DMS53 (cell line): ENCODE data around the gene CABP4.

Experiments
- DNase-seq: peaks from one replicate; lab custom pipeline; 2025; lab: John Stamatoyannopoulos, UW

CABP4 gene

DNA sequence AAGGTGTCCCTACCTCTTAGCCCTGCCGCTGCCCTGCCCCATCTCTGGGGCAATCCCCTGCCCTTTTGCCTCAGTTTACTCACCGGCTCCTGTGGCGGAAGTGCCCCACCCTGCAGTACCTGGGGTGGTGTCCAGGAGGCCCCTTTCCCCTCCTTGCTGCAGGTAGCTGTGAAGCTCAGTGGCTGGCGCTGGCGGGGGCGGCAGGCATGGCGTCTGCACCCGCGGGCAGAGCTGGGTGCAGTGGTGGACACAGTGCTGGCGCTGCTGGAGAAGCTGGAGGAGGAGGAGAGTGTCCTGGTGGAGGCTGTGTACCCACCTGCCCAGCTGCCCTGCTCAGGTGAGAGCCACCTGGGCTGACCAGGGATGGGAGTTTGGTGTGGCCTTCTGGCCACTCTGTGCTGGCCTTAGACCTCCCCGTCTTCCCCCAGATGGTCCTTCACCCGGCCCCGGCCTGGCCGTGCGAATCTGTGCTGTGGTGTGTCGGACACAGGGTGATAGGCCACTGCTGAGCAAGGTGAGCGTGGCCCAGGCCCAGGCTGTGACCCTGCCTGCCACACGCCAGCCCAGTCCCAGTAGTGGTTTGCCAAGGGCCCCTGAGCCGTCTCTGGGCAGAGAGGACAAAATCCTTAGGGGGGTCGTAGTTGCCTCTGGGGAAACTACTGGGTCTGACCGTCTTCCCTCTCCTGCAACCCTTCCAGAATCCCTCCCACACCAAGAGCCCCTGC lies 35.7 kb upstream of the CABP4 start:
- DNase-seq: no peak

DNA sequence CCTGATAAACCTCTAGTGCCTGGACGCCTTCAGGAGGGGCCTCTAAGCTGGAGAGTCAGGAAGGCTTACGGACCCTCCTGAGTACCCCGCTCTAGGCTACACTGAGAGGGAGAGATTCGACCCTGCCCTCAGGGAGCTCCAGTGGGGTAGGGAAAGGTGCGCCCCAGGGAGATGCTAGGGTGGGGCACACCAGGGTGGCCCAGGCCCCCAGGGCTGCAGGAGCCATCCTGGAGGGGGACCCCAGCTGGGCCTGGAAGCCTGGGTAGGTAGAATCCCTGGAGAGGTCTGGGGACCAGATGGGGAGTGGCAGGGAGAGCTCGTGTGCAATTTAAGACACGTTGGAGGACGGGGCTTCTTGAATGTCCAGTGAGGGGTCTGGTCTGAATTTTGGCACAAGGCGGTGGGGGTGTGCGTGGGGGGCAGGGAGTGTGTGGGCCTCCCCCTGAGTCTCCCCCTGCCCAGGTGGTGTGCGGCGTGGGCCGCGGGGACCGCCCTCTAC lies 35.0 kb upstream of the CABP4 start:
- no peak for DNase-seq

DNA sequence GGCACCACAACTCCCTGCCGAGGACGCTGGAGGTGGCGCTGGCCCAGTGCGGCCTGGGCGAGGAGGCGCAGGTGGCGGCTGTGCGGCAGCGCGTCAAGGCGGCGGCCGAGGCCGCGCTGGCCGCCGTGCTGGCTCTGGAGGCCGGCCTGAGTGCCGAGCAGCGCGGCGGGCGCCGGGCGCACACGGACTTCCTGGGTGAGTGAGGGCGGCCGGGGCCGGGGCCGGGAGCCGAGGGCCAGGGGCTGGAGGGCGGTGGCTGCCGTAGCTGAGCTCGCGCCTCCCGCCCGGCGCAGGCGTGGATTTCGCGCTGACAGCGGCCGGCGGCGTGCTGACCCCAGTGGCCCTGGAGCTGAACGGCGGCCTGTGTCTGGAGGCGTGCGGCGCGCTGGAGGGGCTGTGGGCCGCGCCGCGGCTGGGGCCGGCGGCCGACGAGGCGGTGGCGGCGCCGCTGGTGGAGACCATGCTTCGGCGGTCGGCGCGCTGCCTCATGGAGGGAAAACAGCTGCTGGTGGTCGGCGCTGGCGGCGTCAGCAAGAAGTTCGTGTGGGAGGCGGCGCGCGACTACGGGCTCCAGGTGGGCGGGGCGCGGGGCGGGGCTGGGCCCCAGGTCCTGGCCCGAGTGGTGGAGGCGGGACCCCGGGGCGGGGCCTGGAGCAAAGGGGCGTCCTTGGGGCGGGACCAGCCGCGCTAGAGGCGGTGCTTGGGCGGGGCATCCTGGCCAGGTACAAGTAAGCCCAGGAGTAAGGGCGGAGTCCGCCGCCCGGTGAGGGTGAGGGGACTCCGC lies 34.3 kb upstream of the CABP4 start:
- DNase-seq: peak; percentile 98

DNA sequence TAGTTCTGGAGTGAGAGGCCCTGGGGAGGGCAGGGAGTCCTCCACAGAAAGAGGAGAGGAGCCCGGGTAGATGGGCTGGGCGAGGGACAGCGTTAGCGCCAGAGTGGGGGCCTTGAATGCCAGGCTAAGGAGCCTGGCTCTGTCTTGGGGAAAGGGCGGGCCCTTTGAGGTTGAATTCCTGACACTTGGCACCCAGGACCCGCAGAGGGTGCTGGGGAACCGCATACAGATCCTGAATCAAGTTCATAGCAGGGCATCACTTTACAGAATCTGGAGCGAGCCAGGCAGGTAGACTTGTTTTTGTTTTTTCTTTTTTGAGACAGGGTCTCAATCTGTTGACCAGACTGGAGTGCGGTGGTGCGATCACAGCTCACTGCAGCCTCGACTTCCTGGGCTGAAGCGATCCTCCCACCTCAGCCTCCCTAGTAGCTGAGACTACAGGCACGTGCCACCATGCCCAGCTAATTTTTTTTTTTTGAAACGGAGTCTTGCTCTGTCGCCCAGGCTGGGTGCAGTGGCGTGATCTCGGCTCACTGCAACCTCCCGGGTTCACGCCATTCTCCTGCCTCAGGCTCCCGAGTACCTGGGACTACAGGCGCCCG lies 33.6 kb upstream of the CABP4 start:
- no peak for DNase-seq

DNA sequence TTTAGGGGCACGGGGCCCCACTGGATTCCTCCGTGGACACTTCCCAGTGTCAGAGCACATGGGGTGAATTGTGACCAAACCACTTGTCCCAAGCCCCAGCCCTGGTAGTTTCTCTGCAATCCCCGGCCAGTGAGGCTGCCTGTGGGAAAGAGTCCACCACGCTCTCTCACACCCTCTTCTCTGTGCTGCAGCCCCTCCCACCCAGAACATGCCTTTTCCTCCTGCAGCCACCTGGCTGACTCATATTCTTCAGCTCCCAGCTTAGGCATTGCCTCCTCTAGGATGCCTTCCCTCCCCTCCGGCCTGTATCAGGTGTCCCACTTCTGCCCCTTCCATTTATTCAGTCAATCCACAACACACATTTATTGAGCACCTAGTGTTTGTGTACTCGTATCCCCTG lies 32.3 kb upstream of the CABP4 start:
- DNase-seq: peak; percentile 62

DNA sequence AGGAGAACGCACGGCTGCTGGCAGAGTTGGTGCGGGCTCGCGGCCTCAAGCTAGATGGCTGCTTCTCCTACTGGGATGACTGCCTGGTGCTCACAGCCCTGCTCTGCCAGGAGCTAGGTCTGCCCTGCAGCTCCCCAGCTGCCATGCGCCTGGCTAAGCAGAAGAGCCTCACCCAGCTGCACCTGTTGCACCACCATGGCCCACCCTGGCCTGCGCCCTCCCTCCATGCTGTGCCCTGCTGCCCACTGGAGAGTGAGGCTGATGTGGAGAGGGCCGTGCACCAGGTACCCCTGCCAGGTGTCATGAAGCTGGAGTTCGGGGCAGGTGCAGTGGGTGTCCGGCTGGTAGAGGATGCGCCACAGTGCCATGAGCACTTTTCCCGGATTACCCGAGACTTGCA lies 31.7 kb upstream of the CABP4 start:
- no peak for DNase-seq

DNA sequence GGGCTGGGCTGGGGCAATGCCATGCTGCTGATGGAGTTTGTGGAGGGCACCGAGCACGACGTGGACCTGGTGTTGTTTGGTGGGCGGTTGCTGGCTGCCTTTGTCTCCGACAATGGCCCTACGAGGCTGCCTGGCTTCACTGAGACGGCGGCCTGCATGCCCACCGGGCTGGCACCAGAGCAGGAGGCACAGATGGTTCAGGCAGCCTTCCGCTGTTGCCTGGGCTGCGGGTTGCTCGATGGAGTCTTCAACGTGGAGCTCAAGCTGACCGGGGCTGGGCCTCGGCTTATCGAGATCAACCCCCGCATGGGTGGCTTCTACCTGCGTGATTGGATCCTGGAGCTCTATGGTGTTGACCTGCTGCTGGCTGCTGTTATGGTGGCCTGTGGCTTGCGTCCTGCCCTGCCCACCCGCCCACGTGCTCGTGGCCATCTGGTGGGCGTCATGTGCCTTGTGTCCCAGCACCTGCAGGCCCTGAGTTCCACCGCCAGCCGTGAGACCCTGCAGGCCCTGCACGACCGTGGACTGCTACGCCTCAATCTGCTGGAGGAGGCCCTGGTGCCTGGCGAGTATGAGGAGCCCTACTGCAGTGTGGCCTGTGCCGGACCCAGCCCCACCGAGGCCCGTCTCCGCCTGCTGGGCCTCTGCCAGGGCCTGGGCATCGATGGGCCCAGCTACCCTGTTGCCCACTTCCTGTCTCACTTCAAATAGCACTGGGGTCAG lies 31.1 kb upstream of the CABP4 start:
- no peak for DNase-seq

DNA sequence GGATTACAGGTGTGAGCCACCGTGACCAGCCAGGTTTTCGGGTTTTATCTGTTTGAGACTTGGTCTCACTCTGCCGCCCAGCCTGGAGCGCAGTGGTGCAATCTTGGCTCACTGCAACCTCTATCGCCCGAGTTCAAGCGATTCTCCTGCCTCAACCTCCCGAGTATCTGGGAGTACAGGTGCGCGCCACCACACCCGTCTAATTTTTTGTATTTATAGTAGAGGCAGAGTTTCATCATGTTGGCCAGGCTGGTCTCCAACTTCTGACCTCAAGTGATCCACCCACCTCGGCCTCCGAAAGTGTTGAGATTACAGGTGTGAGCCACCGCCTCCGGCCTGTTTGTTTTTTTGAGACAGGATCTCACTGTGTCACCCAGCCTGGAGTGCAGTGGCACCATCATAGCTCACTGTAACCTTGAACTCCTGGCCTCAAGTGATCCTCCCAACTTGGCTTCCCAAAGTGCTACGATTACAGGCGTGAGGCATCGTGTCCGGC lies 27.7 kb upstream of the CABP4 start:
- DNase-seq: peak; percentile 67

DNA sequence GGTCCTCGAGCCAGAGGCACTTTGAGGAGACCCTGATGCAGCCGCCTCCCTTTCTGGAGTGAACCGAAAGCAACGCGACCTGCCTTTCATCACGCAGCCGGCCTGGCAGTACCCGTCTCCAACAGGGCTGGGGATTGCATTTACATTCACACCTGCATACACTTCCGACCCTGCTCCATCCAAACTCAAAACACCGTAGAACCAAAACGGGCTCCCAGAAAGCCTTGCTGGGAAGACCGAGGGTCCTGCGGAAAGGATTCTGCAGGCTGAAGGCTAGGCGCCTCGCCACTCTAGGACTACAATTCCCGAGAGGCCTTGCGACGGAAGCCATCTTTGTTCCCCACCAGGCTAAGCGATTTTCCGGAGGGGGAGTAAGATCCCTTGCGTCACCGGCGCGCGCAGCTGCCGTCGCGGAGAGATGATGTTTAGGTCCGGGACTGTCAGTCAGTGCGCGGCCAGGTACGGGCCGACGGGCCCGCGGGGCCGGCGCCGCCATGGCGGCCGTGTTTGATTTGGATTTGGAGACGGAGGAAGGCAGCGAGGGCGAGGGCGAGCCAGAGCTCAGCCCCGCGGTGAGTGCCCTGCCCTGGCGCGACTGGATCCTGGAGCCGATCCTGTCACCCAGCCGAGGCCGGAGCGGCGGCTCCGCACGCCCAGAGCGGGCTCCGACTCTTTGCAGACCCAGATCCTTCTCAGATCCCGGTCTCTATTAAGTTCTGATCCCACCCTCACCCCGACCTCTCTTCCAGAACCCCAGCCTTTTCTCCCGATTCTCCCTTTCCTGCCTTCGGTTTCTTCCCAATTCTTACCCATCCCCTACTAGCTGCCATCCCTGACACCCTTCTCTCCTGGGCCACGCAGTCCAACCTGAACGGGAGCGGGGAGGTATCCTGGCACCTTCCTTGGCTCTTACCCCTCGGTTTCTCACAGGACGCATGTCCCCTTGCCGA lies 26.8 kb upstream of the CABP4 start, which contains the start of gene RPS6KB2:
RPS6KB2 (plus strand) TSS at position 443 of the 950 bp plus-strand sequence; CDS start at position 495, 52 bp downstream.
- peak; percentile 99 for DNase-seq

DNA sequence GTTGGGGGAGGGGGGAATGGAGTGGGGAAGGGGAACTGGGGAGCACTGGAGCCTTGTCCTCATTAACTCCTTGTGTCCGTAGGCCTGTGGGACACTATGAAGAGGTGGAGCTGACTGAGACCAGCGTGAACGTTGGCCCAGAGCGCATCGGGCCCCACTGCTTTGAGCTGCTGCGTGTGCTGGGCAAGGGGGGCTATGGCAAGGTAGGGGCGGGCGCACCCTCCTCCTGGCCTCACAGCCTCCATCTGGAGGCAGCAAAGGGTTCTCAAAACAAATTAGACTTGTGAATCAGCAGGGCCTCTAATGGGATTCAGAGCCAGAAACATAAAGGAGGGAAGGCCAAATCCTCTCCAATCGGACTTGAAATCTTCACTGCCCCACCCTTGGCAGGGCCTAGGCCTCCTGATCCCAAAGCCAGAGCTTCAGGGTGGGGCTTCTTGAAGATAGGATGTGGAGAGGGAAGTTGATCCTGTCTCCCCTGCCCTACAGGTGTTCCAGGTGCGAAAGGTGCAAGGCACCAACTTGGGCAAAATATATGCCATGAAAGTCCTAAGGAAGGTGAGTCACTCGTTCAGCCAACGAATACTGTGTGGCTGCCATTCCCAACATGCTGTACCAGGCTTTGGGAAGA lies 26.0 kb upstream of the CABP4 start:
- no peak for DNase-seq

DNA sequence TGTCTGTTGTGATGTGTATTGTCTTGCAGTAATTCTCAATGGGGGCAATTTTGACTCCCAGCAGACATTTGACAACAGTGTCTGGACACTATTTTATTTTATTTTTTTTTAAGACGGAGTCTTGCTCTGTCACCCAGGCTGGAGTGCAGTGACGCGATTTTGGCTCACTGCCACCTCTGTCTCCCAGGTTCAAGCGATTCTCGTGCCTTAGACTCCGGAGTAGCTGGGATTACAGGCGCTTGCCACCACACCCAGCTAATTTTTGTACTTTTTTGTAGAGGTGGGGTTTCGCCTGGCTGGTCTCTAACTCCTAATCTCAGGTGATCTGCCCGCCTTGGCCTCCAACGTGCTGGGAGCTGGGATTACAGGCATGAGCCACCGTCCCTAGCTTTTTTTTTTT lies 25.4 kb upstream of the CABP4 start:
- DNase-seq: no peak

DNA sequence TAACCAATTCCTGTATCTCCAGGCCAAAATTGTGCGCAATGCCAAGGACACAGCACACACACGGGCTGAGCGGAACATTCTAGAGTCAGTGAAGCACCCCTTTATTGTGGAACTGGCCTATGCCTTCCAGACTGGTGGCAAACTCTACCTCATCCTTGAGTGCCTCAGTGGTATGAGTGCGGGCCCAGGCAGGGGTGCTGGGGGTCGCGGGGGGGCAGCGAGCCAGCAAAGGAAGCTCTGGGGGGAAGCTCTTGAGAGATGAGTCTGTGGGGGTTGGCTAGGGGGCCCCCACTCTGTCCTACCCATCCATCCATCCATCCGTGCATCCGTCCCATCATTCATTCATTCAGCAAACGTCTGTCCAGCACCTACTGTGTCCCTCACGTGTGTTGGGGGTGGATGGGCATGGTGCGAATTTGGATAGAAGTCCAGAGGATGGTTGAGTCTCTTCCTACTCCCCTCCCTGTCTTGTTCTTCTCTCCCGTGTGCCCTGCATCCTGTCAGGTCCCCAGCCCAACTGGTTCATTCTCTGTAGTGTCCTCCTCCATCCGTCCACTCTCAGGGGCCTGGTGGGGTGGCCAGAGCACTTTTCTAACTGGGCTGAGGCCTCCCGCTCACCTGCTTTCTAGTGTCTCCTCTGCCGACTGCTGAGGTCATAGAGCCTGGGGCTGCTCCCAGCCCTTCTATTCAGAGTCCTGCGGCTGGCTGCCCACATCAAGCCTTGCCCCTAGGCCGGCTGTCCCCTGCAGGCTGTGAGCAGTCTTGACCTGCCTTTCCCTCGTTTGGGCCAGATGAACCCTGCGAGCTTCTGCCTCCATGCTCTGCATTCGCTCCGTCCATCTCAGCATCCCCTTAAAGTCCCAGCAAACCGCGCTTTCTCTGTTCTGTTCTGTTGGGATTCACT lies 23.6 kb upstream of the CABP4 start:
- DNase-seq: no peak

DNA sequence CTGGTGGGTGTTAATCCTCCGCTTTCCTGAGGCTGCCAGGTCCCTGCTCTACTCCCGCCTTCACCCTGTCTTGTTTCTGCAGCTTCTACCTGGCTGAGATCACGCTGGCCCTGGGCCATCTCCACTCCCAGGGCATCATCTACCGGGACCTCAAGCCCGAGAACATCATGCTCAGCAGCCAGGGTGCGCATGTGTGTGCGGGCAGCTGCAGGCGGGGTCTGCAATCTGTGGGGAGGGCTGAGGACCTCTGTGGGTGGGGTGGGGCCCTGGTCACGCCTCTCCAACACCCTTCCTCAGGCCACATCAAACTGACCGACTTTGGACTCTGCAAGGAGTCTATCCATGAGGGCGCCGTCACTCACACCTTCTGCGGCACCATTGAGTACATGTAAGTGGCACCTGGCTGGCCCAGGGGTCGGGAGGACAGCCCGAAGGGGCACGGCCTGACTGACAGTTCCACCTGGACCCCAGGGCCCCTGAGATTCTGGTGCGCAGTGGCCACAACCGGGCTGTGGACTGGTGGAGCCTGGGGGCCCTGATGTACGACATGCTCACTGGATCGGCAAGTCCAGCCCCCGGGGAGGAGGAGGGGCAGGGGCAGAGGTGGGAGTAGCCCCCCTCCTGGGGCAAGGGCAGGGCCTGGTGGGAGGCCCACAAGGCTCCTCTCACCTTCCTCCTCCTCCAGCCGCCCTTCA lies 22.4 kb upstream of the CABP4 start:
- DNase-seq: no peak

DNA sequence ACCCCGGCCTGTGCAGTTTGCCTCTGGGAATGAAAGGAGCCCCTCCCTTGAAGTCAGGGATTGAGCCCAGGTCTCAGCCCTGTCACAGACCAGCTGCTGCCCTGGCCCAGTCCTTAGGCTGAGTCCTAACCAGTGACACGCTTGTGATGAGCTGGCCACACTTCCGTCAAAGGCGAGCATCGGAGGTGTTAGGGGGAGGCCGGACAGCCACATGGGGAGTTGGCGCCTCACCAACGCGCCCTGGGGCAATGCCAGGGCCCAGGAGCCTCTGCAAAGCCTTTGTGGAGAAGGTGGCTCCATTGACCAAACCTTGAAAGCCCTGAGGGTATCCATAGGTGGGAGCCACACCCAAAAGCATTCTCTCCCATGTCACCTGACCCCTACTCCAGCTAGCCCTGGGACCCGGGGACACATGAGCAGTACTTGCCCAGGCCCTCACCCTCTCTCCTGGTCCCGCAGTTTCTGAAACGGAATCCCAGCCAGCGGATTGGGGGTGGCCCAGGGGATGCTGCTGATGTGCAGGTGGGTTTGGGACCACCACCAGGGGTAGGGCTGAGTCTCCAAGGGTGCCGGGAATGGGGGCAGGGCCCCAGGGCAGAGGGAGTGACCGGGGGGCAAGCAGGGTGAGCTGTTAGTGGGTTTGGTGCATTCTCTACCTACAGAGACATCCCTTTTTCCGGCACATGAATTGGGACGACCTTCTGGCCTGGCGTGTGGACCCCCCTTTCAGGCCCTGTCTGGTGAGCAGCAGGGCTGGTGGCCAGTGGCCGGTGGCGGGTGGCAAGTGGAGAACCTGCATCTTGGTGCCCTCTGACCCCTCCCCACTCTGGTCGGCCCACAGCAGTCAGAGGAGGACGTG lies 21.4 kb upstream of the CABP4 start:
- DNase-seq: no peak

DNA sequence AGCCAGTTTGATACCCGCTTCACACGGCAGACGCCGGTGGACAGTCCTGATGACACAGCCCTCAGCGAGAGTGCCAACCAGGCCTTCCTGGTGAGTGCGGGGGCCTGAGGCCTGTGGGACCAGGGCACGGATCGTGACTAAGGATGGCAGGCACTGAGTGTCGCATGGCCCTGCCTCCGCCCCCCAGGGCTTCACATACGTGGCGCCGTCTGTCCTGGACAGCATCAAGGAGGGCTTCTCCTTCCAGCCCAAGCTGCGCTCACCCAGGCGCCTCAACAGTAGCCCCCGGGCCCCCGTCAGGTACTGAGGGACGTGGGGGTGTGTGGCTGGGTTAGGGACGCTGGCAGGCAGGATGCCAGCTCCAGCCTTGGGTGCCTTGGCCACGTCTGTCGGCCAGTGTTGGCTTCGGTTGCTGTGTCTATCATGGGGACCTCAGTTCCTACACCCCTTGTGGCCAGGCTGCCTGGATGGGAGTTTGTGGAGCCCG lies 20.7 kb upstream of the CABP4 start:
- no peak for DNase-seq

DNA sequence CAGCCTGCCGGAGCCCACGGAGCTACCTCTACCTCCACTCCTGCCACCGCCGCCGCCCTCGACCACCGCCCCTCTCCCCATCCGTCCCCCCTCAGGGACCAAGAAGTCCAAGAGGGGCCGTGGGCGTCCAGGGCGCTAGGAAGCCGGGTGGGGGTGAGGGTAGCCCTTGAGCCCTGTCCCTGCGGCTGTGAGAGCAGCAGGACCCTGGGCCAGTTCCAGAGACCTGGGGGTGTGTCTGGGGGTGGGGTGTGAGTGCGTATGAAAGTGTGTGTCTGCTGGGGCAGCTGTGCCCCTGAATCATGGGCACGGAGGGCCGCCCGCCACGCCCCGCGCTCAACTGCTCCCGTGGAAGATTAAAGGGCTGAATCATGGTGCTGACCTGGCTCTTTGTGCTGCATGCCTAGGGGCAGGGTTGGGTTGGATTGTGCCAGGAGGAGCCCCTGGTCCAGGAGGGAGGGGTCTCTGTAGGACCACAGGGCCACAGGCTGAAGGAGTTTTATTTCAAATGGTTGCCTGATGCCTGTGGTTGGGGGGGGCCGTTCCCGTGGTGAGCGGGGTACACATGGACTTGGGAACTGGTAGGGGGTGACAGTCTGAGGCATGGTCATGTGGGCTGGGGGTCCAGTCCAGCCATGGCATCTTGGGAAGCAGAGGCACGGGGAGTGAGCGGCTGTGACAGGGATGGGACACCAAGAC lies 20.0 kb upstream of the CABP4 start:
- no peak for DNase-seq
